ENCODE results near the gene E2F8. TPM values are rescaled to one million over a fixed set of nuclear protein-coding genes. Genes with fewer than 3 reads are reported as not detected.
A peak's percentile ranks its signal among the peaks of the same experiment; 100 is the strongest.

E2F8 gene
- total RNA-seq, 1 donor from 2014 or later: 0.95 TPM

DNA sequence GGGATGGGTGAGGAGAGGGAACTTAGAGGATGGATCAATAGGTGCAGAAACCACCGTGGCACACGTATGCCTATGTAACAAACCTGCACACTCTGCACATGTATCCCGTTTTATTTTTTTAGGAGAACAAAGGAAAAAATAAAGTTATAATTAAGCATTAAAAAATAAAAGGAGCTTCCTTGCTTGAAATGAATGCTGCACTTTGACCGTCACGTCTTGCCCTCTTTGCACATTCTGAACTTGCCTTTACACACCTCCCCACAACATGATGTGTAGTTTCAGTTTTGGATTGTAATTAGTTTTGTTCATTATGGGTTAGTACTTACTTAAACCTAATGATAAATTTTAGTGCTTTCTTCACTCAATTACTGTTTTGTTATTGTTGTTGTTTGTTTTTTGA, 35.9 kb downstream of the E2F8 start:
- no peaks in the 10 kb centered on the region for H3K27me3 ChIP-seq (ENCODE audit: low read depth)
- H3K27ac ChIP-seq: no peak overlapping the region
- no peak overlapping the region for H3K4me3 ChIP-seq
- DNase-seq (no peak), ATAC-seq (no peak)
- H3K9me3 ChIP-seq: no peaks in the 10 kb centered on the region
- H3K4me1 ChIP-seq: peaks cover 10% of the 10 kb centered on the region
- TF ChIP-seq, protein P1, sequence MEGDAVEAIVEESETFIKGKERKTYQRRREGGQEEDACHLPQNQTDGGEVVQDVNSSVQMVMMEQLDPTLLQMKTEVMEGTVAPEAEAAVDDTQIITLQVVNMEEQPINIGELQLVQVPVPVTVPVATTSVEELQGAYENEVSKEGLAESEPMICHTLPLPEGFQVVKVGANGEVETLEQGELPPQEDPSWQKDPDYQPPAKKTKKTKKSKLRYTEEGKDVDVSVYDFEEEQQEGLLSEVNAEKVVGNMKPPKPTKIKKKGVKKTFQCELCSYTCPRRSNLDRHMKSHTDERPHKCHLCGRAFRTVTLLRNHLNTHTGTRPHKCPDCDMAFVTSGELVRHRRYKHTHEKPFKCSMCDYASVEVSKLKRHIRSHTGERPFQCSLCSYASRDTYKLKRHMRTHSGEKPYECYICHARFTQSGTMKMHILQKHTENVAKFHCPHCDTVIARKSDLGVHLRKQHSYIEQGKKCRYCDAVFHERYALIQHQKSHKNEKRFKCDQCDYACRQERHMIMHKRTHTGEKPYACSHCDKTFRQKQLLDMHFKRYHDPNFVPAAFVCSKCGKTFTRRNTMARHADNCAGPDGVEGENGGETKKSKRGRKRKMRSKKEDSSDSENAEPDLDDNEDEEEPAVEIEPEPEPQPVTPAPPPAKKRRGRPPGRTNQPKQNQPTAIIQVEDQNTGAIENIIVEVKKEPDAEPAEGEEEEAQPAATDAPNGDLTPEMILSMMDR (IDR thresholded peaks at IDR 0.05): no peak
- intact Hi-C loops (cut with DNase I): no loop called here
- no peaks in the 10 kb centered on the region for H3K36me3 ChIP-seq

DNA sequence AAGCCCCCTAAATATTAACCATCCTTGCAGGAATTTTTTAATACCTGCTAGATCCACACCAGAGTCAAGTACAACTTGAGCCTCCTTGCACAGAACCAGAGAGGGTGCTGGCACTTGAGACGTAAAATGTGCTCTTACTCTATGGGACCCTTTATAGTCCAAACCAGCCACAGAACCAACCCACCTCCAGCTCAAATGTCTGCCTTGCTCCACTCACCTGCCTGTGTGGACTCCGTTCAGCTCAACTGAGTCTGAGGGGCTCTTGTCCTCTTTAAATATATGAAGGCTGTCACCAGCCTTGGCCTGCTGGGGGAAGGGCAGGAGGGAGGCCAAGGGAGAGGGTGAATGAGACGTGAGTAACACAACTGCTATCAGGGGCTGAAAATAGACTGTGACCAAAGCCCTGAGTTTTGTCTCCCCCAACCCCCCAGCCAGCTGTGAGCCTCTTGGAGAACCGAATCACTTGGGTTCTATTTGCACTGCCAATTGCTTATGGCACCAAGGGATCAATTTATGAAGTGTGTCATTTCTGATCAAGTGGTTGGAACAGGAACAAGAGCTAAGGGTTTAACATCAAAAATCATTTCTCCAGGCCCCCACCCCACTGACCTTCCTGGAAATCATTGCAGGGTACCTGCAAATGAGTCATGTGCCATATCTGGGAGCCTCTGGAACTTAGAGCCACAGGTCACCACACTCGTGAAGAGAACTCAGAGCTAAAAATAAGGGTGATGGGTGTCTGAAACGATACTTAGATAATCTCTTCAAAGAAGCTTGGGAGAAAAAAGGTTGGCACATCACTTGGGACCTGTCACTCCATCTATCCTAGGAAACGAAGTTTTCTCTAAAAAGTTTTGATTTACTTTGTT, 38.8 kb downstream of the E2F8 start, which contains the start of gene CSRP3:
Gene CSRP3 (minus strand): TSS at position 247 of the 869 bp plus-strand sequence. CDS start 9,535 bp downstream, outside the sequence.
- no peak within 1 kb of the TSS for H3K27ac ChIP-seq
- TF ChIP-seq, protein P1 (IDR thresholded peaks at IDR 0.05): no peak

DNA sequence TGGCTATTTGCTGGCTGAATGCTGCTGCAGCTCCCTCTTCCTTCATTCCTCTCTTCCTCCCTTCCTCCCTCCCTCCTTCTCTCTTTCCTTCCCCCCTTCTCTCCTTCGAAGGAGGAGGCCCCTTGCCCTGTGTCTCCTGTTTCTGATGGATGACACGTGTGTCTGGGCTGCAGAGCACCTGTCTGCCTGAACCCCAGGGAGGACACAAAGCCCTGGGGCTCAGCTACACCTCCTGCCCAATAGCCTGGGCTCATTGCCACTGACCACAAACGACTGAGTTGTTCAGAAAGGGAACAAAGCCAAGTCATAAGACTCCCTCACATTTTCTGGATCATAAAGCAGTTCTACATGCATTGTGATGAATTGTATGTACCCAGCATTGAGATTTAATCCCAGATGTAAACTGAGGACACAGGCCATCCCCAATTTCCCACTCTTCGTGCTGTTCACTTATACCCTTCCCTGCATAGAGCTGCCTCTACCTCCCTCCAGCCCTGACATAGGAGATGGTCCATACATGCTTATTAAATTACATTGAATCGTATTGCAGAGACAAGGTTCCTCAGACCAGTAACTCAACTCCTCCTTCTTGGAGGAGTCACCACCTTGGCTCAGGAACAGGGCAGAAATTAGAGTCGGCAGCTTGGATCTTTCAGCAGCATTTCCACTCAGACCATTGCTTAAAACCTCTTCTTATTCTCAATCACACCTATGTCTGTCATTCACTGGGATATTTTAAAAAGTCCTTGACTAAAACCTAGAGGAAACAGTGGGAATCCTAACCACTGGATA, 40.1 kb downstream of the E2F8 start:
- H3K27me3 ChIP-seq (ENCODE audit: low read depth): no peaks in the 10 kb centered on the region
- no peaks in the 10 kb centered on the region for H3K36me3 ChIP-seq
- no peaks in the 10 kb centered on the region for H3K9me3 ChIP-seq
- H3K27ac ChIP-seq: no peak overlapping the region
- peak; percentile 41 to 56 for ATAC-seq
- TF ChIP-seq, protein P1 (IDR thresholded peaks at IDR 0.05): no peak
- no peak overlapping the region for H3K4me3 ChIP-seq
- intact Hi-C loops (cut with DNase I): no loop called here
- H3K4me1 ChIP-seq: peaks cover 11% of the 10 kb centered on the region
- DNase-seq: no peak

More for the DNA sequence above, 38.8 kb downstream of the E2F8 start, which contains the start of gene CSRP3:
- no peak within 1 kb of the TSS for H3K4me3 ChIP-seq
- no peak for ATAC-seq
- no peaks in the 10 kb centered on the region for H3K27me3 ChIP-seq (ENCODE audit: low read depth)
- no peaks in the 10 kb centered on the region for H3K36me3 ChIP-seq
- DNase-seq: no peak
- intact Hi-C loops (cut with DNase I): no loop called here
- H3K4me1 ChIP-seq: peaks cover 11% of the 10 kb centered on the region
- H3K9me3 ChIP-seq: no peaks in the 10 kb centered on the region

DNA sequence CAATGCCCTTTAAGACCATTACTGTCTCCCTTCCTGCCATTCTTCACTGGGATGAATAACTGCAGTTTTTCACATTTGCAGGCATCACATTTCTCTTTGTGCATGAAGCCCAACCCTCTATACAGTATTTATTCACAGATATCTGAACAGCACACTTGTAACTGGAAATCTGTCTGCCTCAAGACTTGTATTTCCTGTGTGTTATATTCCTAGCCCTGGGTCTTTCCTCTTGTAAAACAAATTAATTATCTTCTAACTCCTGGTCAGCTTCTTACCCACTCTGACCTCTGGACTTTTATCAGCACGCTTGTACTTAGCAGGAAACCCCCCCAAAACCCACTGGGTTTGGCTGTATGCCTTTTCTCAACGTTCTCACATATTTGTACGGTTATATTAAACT, 41.0 kb downstream of the E2F8 start:
- no peaks in the 10 kb centered on the region for H3K36me3 ChIP-seq
- H3K27me3 ChIP-seq (ENCODE audit: low read depth): no peaks in the 10 kb centered on the region
- peaks cover 11% of the 10 kb centered on the region for H3K4me1 ChIP-seq
- no peak overlapping the region for H3K27ac ChIP-seq
- intact Hi-C loops (cut with DNase I): no loop called here
- no peak for DNase-seq
- ATAC-seq: no peak
- H3K9me3 ChIP-seq: no peaks in the 10 kb centered on the region
- H3K4me3 ChIP-seq: no peak overlapping the region
- TF ChIP-seq, protein P1 (IDR thresholded peaks at IDR 0.05): no peak

DNA sequence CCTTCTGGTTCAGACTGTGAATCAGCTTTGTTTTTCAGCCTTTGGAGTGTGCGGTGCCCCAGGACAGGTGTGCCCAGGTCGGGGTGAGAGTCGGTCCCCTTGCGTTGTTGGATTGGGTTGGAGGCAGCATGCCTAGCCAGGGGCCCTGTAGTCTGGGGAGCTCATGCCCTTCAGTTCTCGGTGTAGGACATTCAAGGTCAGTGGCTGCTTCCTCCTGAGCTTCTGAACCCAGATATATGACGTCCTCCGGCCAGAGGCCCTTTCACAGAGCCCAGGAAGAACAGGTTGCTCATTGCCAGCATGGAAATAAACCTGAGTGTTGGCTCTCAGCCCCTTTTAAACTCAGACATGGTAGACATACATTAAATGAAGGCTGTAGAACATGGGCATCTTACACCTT, 41.7 kb downstream of the E2F8 start:
- DNase-seq (no peak), ATAC-seq (no peak)
- intact Hi-C loops (cut with DNase I): no loop called here
- Histone ChIP-seq H3K4me3 (no peak overlapping the region), H3K27ac (no peak overlapping the region), H3K36me3 (no peaks in the 10 kb centered on the region), H3K27me3 (ENCODE audit: low read depth) (no peaks in the 10 kb centered on the region), H3K9me3 (no peaks in the 10 kb centered on the region), H3K4me1 (peaks cover 11% of the 10 kb centered on the region)
- TF ChIP-seq, protein P1 (IDR thresholded peaks at IDR 0.05): no peak
